Measurements from ENCODE around the gene GLTP.

DNA sequence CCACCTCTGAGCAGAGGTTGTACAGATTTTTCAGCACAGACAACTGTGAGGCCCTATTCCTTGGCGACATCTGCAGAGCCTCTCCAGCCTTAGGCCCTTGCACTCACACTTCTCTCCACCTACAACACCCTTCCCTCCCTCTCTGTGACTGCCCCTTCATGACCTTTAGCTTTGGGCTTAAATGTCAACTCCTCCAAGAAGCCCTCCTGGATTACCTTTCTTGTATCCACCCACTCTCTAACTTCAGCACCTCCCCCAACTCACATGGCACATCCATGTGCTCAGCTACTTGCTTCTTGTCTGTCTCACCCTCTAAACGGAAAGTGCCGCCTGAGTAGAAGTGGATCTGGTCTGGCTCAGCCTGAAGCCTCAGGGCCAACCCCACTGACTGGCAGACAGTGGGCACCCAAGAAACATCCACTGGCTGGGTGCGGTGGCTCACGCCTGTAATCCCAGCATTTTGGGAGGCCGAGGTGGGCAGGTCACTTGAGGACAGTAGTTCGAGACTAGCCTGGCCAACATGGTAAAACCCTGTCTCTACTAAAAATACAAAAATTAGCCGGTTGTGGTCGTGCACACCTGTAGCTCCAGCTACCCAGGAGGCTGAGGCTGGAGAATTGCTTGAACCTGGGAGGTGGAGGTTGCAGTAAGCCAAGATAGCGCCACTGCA, 69.3 kb downstream of the GLTP start:
- TF ChIP-seq CTCF (IDR thresholded peaks at IDR 0.05; ENCODE audit: low read depth, low read length), result no peak
- TF ChIP-seq POLR2A (IDR thresholded peaks at IDR 0.05; ENCODE audit: extremely low read depth, insufficient read length), result no peak
- TF ChIP-seq, protein P1, sequence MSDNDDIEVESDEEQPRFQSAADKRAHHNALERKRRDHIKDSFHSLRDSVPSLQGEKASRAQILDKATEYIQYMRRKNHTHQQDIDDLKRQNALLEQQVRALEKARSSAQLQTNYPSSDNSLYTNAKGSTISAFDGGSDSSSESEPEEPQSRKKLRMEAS (IDR thresholded peaks at IDR 0.05; ENCODE audit: low read depth, low read length), result no peak

Measured in NB4 (cell line).